Nephron progenitor cell (in vitro differentiated cells): ENCODE measurements around the gene SIGLEC1.

Experiments
- DNase-seq: peaks from one replicate; pipeline ENCODE4 v3.0.0; 2021
- H3K27ac Mint-ChIP-seq: 2 replicates; pipeline ENCODE4 v1.8.0; 2021; ENCODE audit warnings: mild to moderate bottlenecking, moderate library complexity, mixed read lengths
- H3K27me3 Mint-ChIP-seq: 2 replicates; pipeline ENCODE4 v1.8.0; 2021; ENCODE audit warnings: mild to moderate bottlenecking, low read depth, mixed read lengths; ENCODE audit not compliant: poor library complexity
- H3K36me3 Mint-ChIP-seq: 2 replicates; pipeline ENCODE4 v1.8.0; 2021; ENCODE audit warnings: low read depth, mixed read lengths
- H3K4me1 Mint-ChIP-seq: 2 replicates; pipeline ENCODE4 v1.8.0; 2021; ENCODE audit warnings: mixed read lengths
- H3K4me3 Mint-ChIP-seq: 2 replicates; pipeline ENCODE4 v1.8.0; 2021; ENCODE audit warnings: mild to moderate bottlenecking, moderate library complexity, mixed read lengths
- H3K9me3 Mint-ChIP-seq: 2 replicates; pipeline ENCODE4 v1.8.0; 2021; ENCODE audit warnings: mild to moderate bottlenecking, moderate library complexity, mixed read lengths
- CTCF ChIP-seq: fragments of 200-600 bp; sonication (generic); IDR thresholded peaks from 2 replicates; pipeline ENCODE4 v1.5.0; 2021; ENCODE audit warnings: antibody characterized with exemption

SIGLEC1 gene

GRCh38 chr20:3705491-3705969 is 6.9 kb downstream of the SIGLEC1 start:
- no peaks in the 10 kb centered on the region for H3K4me1 Mint-ChIP-seq
- no peak for DNase-seq
- no peak for TF ChIP-seq CTCF
- H3K36me3 Mint-ChIP-seq: no peaks in the 10 kb centered on the region
- H3K4me3 Mint-ChIP-seq: no peak overlapping the region
- no peaks in the 10 kb centered on the region for H3K9me3 Mint-ChIP-seq
- peaks cover 5% of the 10 kb centered on the region for H3K27me3 Mint-ChIP-seq
- no peak overlapping the region for H3K27ac Mint-ChIP-seq

- DNase-seq: no peak
- no peak for TF ChIP-seq CTCF
- Mint-ChIP-seq H3K4me1 (no peaks in the 10 kb centered on the region), H3K4me3 (no peak overlapping the region), H3K36me3 (no peaks in the 10 kb centered on the region), H3K27me3 (peaks cover 5% of the 10 kb centered on the region), H3K9me3 (no peaks in the 10 kb centered on the region), H3K27ac (no peak overlapping the region)
Observed at GRCh38 chr20:3704087-3704486, 8.3 kb downstream of the SIGLEC1 start.

- H3K4me1 Mint-ChIP-seq: no peaks in the 10 kb centered on the region
- H3K9me3 Mint-ChIP-seq: no peaks in the 10 kb centered on the region
- no peak for DNase-seq
- H3K27me3 Mint-ChIP-seq: peaks cover 5% of the 10 kb centered on the region
- no peak overlapping the region for H3K27ac Mint-ChIP-seq
- H3K4me3 Mint-ChIP-seq: no peak overlapping the region
- no peaks in the 10 kb centered on the region for H3K36me3 Mint-ChIP-seq
- TF ChIP-seq CTCF: no peak
Observed at GRCh38 chr20:3702611-3703391, 9.6 kb downstream of the SIGLEC1 start.

- no peaks in the 10 kb centered on the region for H3K36me3 Mint-ChIP-seq
- H3K27ac Mint-ChIP-seq: no peak overlapping the region
- H3K9me3 Mint-ChIP-seq: no peaks in the 10 kb centered on the region
- no peak overlapping the region for H3K4me3 Mint-ChIP-seq
- no peak for TF ChIP-seq CTCF
- DNase-seq: no peak
- no peaks in the 10 kb centered on the region for H3K4me1 Mint-ChIP-seq
- peaks cover 5% of the 10 kb centered on the region for H3K27me3 Mint-ChIP-seq
Observed at GRCh38 chr20:3701061-3701998, 11.1 kb downstream of the SIGLEC1 start.

- Mint-ChIP-seq H3K36me3 (no peaks in the 10 kb centered on the region), H3K9me3 (no peaks in the 10 kb centered on the region), H3K4me3 (no peak overlapping the region), H3K27ac (no peak overlapping the region), H3K27me3 (peaks cover 3% of the 10 kb centered on the region), H3K4me1 (no peaks in the 10 kb centered on the region)
- TF ChIP-seq CTCF: no peak
- no peak for DNase-seq
Observed at GRCh38 chr20:3699037-3699436, 13.4 kb downstream of the SIGLEC1 start.
